ENCODE data around the gene GABBR2. TPM values are rescaled to one million over a fixed set of nuclear protein-coding genes. Genes with fewer than 3 reads are reported as not detected.
A peak's percentile ranks its signal among the peaks of the same experiment; 100 is the strongest.

The GABBR2 gene
- total RNA-seq (1 to 10 TPM in 7 of 9 donors, under 1 TPM in 2; 0.17 to 9.0 (median 4.5) TPM), polyA plus RNA-seq (1 to 10 TPM; 1.0 to 5.1 (median 1.4) TPM)
- long read RNA-seq, donor 1 = 0 reads
- long read RNA-seq, donor 2 = 0 reads
- long read RNA-seq, donor 3 = 0 reads
- long read RNA-seq, donor 4, full-length matches to known transcripts = 1 of 1 reads
- long read RNA-seq, donor 4, partial matches to known transcripts = 0 of 1 reads
- long read RNA-seq, donor 4, other reads (novel, unspliced or antisense) = 0 of 1 reads
- long read RNA-seq, donor 5, full-length matches to known transcripts = 17 of 21 reads
- long read RNA-seq, donor 5, partial matches to known transcripts = 3 of 21 reads
- long read RNA-seq, donor 5, other reads (novel, unspliced or antisense) = 1 of 21 reads
- long read RNA-seq, donor 6, partial matches to known transcripts = 0 of 1 reads
- long read RNA-seq, donor 6, other reads (novel, unspliced or antisense) = 1 of 1 reads
- long read RNA-seq, donor 7 = 0 reads
- long read RNA-seq, donor 8 = 0 reads
- long read RNA-seq, donor 9 = 0 reads
- long read RNA-seq, donor 10 = 0 reads

DNA sequence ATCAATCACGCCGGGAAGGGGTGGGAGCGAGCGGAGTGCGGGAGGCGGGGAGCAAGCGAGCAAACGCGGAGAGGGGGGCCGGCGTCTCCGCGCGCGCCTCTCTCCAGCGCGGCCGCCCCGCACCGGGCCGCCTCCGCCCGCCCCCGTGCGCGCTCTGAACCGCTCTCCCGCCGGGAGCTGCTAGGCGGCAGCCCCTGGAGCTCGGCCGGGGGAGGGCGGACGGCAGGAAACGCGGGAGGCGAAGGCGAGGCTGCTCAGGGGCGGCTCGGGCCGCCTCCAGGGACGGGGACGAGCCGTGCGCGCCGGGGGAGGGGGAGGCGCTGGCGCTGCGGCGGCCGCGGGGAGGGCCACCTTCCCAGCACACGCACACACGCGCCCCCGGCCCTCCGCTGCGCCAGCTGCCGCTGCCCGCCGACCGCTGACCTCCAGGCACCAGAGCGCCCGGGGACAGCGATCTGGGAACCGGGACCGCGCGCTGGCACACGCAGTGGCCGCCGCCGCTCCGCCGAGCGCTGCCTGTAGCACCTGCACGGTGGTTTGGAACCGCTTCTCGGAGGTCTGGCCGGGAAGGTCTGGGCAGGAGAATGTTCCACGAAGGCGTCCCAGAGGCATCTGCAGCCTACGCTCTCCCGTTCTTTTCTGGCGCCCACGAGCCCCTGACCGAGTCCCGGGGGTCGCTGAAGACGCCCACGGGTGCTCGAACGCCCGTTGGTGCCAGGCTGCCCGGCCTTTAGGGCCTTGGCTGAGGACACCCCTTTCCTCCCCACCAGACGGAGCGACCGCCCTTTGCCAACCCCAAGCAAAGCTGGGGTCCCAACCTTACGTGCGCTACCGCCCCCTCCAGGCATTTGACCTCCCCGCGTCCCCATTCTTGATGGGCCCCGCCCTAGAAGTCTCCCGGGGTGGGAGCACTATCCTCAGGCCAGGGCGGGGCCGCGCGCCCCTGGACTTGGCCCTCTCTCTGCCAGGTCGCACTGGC, at the start of gene GABBR2:
Gene GABBR2 (minus strand): TSS at position 3 of the 979 bp plus-strand sequence. CDS start 198 bp downstream, outside the sequence.
- Histone ChIP-seq H3K9me3 (replicated peaks in 1 of 3) (no peaks in the 10 kb centered on the region), H3K27ac (no peak within 1 kb of the TSS), H3K4me3 (peak within 1 kb of the TSS in 1 of 4 donors; percentile 48), H3K4me1 (replicated peaks in 1 of 2) (no peaks in the 10 kb centered on the region), H3K36me3 (replicated peaks in 1 of 2) (no peaks in the 10 kb centered on the region), H3K27me3 (peaks cover 27% of the 10 kb centered on the region)
- WGBS, 4 donors = 1 to 7% (median 2%) methylated on average over 21 to 110 of the region's 111 CpGs
- TF ChIP-seq CTCF (IDR thresholded peaks at IDR 0.05) (no peak), POLR2A (IDR thresholded peaks at IDR 0.05) (no peak)
- DNase-seq = peak in 1 of 7 donors; percentile 16
- intact Hi-C loops (cut with DNase I) = no loop called here

DNA sequence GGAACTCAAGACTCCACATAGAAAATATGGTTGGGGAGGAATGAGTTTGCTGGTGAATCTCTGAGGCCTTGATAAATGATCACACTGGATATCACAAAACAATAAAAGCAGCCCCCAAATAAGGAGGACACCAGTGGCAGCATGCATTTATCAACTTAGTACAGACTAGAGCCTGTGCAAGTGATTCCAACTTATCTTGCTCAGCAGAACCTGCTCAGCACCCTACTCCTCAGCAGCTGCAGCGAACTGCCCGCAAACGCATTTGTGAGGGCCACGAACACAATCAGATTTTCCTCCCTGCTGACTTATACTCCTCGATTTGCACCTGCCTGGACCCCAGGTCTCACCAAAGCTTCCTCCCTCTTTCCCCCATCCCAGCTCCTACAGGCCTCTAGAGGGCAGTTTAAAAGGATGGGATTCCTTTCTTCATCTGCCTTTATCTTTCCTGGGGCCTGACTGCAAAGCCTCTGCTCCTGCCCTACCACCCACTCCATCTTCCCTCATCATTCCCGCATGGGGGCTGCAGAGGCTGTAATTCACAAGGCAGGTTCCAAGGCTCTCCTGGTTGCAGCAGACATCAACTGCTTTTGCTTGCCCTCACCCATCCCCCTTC, 46.4 kb upstream of the GABBR2 start:
- 92 to 95% (median 93%) methylated on average over 6 of the region's 6 CpGs for WGBS, 4 donors
- intact Hi-C loops (cut with DNase I) = no loop called here

DNA sequence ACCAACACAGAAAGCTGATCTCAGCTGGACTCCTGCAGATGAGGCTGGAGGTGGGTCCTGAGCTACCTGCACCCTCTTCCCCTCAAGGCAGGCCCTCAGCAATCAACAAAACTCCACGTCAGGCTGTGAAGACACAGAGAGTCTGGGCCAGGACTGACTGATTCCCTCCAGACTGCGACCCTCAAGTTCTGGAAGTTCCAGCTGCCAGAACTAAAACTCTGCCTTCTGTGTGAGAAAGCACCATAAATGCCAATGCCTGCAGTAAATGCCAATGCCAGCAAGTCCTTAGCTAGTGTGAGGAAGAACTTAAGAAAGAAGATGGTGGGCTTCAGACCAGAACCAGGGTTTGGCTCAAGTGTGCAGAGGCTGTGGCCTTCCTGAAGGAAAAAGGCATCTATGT, 42.5 kb upstream of the GABBR2 start:
- Histone ChIP-seq H3K27ac (no peak overlapping the region), H3K4me1 (replicated peaks in 1 of 2) (no peaks in the 10 kb centered on the region), H3K9me3 (replicated peaks in 1 of 3) (no peaks in the 10 kb centered on the region), H3K27me3 (no peaks in the 10 kb centered on the region), H3K36me3 (replicated peaks in 1 of 2) (peaks cover 0 to 5% of the 10 kb centered on the region in 2 donors), H3K4me3 (no peak overlapping the region)
- 69 to 97% (median 88%) methylated on average over 2 of the region's 2 CpGs for WGBS, 4 donors
- no peak for DNase-seq
- intact Hi-C loops (cut with DNase I) = no loop called here
- TF ChIP-seq POLR2A (IDR thresholded peaks at IDR 0.05) (no peak), CTCF (IDR thresholded peaks at IDR 0.05) (no peak)

More for the DNA sequence above, 46.4 kb upstream of the GABBR2 start:
- Histone ChIP-seq H3K36me3 (replicated peaks in 1 of 2) (peaks cover 0 to 9% of the 10 kb centered on the region in 2 donors), H3K4me1 (replicated peaks in 1 of 2) (no peaks in the 10 kb centered on the region), H3K9me3 (replicated peaks in 1 of 3) (no peaks in the 10 kb centered on the region), H3K27me3 (no peaks in the 10 kb centered on the region), H3K27ac (no peak overlapping the region), H3K4me3 (no peak overlapping the region)
- DNase-seq = no peak
- TF ChIP-seq POLR2A (IDR thresholded peaks at IDR 0.05) = no peak
- no peak for TF ChIP-seq CTCF (IDR thresholded peaks at IDR 0.05)

Data from adrenal gland (tissue), 19 donors.